MCF 10A (cell line): Measurements from ENCODE around the gene TRIM63. TPM values are rescaled to one million over a fixed set of nuclear protein-coding genes. Genes with fewer than 3 reads are reported as not detected.
A peak's percentile ranks its signal among the peaks of the same experiment; 100 is the strongest.

Experiments used
- BruUV-seq: library from RNA; stranded (reverse); fragments of 400-500 nt; replicated peaks from 2 replicates; lab custom pipeline; 2021; lab: Mats Ljungman, UMichigan
- CTCF ChIA-PET: fragments of 300-600 bp; sonication (Branson Sonifier 250); formaldehyde crosslinking; extraction: SDS; loops from one replicate; lab custom pipeline; 2021; ENCODE audit warnings: antibody characterized with exemption, inconsistent platforms; lab: Yijun Ruan, JAX
- POLR2A ChIA-PET: fragments of 300-600, 350-650 bp; sonication (Branson Sonifier 250); formaldehyde crosslinking; extraction: SDS; loops from one replicate; lab custom pipeline; 2020; ENCODE audit warnings: antibody characterized with exemption, inconsistent platforms; lab: Yijun Ruan, JAX
- DNase-seq: peaks from one replicate; pipeline ENCODE4 v3.0.0-alpha.2; 2018; ENCODE audit not compliant: unreplicated experiment
- H3K27ac Mint-ChIP-seq: one replicate; pipeline ENCODE4 v1.8.0; 2022; ENCODE audit warnings: mild to moderate bottlenecking, low read depth, mixed read lengths; ENCODE audit not compliant: unreplicated experiment
- H3K27me3 Mint-ChIP-seq: one replicate; pipeline ENCODE4 v1.8.0; 2022; ENCODE audit warnings: mixed read lengths; ENCODE audit not compliant: insufficient read depth, unreplicated experiment
- H3K36me3 Mint-ChIP-seq: one replicate; pipeline ENCODE4 v1.8.0; 2022; ENCODE audit warnings: mild to moderate bottlenecking, moderate library complexity, mixed read lengths; ENCODE audit not compliant: insufficient read depth, unreplicated experiment
- H3K4me1 Mint-ChIP-seq: one replicate; pipeline ENCODE4 v1.8.0; 2022; ENCODE audit warnings: mixed read lengths; ENCODE audit not compliant: insufficient read depth, unreplicated experiment
- H3K4me3 Mint-ChIP-seq: one replicate; pipeline ENCODE4 v1.8.0; 2022; ENCODE audit warnings: mild to moderate bottlenecking, moderate library complexity, mixed read lengths; ENCODE audit not compliant: unreplicated experiment
- H3K9me3 Mint-ChIP-seq: one replicate; pipeline ENCODE4 v1.8.0; 2022; ENCODE audit warnings: mixed read lengths; ENCODE audit not compliant: unreplicated experiment
- CTCF ChIP-seq: fragments of 200-600 bp; IDR thresholded peaks from one replicate; pipeline ENCODE4 v1.8.0; 2022; ENCODE audit warnings: antibody characterized with exemption, mild to moderate bottlenecking; ENCODE audit not compliant: unreplicated experiment
- intact Hi-C: fragments of 100-400 bp; cut with micrococcal nuclease; formaldehyde crosslinking; loops from 2 replicates; pipeline ENCODE4 v1.14.1; 2022
- total RNA-seq: library from RNA; stranded (reverse); gene quantifications from 2 replicates; pipeline ENCODE4 v1.2.3, GENCODE V29; 2022

The TRIM63 gene
- total RNA-seq, 1 experiment from 2014 or later: not detected

DNA sequence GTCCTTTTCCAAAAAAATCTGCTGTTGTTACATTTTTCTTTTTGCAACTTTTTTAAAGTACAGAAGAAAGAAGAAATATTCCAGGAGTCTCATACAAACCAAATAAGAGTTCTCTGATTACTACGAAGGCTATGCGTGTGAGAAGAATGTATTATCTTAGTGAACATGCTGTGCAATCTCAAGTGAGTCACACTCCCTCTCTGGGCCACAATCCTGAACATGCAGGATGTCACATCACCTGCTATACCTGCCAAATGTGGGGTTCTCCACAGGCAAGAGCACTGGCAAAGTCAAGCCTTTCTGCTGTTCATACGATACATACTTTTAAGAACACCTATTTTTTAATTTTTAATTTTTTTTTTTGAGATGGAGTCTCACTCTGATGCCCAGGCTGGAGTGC, 21.7 kb upstream of the TRIM63 start:
- no peaks in the 10 kb centered on the region for H3K9me3 Mint-ChIP-seq
- ChIA-PET CTCF (no interaction called here), POLR2A (interaction anchor here (0.7 kb wide), 1 partner anchor 9 kb away, joined by 3 read pairs; no protein-coding TSS in a partner anchor)
- peaks cover 46% of the 10 kb centered on the region for H3K27me3 Mint-ChIP-seq
- no TSS peak for BruUV-seq
- H3K4me3 Mint-ChIP-seq: no peak overlapping the region
- no peak for TF ChIP-seq CTCF
- intact Hi-C loops: no loop called here
- no peak for DNase-seq
- H3K4me1 Mint-ChIP-seq: no peaks in the 10 kb centered on the region
- no peak overlapping the region for H3K27ac Mint-ChIP-seq
- no peaks in the 10 kb centered on the region for H3K36me3 Mint-ChIP-seq

GRCh38 chr1:26084844-26085243, 17.4 kb upstream of the TRIM63 start:
- Mint-ChIP-seq H3K4me3 (no peak overlapping the region), H3K27ac (no peak overlapping the region), H3K27me3 (peaks cover 27% of the 10 kb centered on the region), H3K36me3 (no peaks in the 10 kb centered on the region), H3K9me3 (no peaks in the 10 kb centered on the region), H3K4me1 (no peaks in the 10 kb centered on the region)
- intact Hi-C loops: no loop called here
- no TSS peak for BruUV-seq
- ChIA-PET POLR2A (no interaction called here), CTCF (interaction anchor here (0.6 to 3.2 kb wide), 4 partner anchors 18 to 71 kb away, joined by 3 to 14 read pairs (median 4); no protein-coding TSS in a partner anchor)
- no peak for DNase-seq
- no peak for TF ChIP-seq CTCF

DNA sequence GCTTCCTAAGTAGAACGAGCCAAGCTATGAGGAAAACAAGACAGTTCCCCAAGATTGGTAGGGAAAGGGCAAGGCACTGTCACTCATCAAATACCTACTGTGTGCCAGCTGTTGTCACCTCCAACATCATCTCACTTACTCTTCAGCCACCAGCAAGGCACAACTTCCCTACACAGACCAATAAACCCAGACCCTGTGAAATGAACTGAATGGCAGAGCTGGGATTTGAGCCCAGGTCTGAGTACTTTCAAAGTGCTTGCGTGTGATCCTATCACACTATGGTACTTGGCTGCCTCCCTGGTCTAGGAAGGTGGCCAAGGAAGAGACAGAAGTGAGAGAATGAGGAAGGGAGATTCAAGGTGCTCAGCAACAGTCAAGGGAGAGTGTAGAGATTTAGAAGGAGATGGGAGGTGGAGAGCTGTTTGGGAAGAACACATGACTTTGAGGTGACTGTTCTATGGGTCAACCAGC, 16.7 kb upstream of the TRIM63 start:
- Mint-ChIP-seq H3K4me1 (no peaks in the 10 kb centered on the region), H3K27ac (no peak overlapping the region), H3K27me3 (peaks cover 27% of the 10 kb centered on the region), H3K4me3 (no peak overlapping the region), H3K9me3 (no peaks in the 10 kb centered on the region), H3K36me3 (no peaks in the 10 kb centered on the region)
- no TSS peak for BruUV-seq
- TF ChIP-seq CTCF: no peak
- ChIA-PET CTCF (interaction anchor here (1.3 to 3.2 kb wide), 2 partner anchors 48 to 61 kb away, joined by 6 to 14 read pairs; no protein-coding TSS in a partner anchor), POLR2A (interaction anchor here (1.1 kb wide), 1 partner anchor 18 kb away, joined by 3 read pairs; no protein-coding TSS in a partner anchor)
- intact Hi-C loops: no loop called here
- DNase-seq: no peak

- BruUV-seq: no TSS peak
- H3K9me3 Mint-ChIP-seq: no peaks in the 10 kb centered on the region
- peak; percentile 28 for DNase-seq
- no peak overlapping the region for H3K4me3 Mint-ChIP-seq
- intact Hi-C loops: no loop called here
- H3K27me3 Mint-ChIP-seq: peaks cover 27% of the 10 kb centered on the region
- CTCF ChIA-PET: interaction anchor here (0.6 to 1.3 kb wide), 3 partner anchors 37 to 287 kb away, joined by 3 to 4 read pairs (median 3); no protein-coding TSS in a partner anchor
- no peaks in the 10 kb centered on the region for H3K4me1 Mint-ChIP-seq
- POLR2A ChIA-PET: interaction anchor here (0.6 to 1.1 kb wide), 2 partner anchors 9 to 17 kb away, joined by 3 read pairs; no protein-coding TSS in a partner anchor
- TF ChIP-seq CTCF: no peak
- H3K27ac Mint-ChIP-seq: no peak overlapping the region
- no peaks in the 10 kb centered on the region for H3K36me3 Mint-ChIP-seq
Observed at GRCh38 chr1:26083208-26083607, 15.8 kb upstream of the TRIM63 start.
